Sigmoid colon (tissue), 4 donors: Measurements from ENCODE around the gene KIF12.

Source experiments
- CTCF ChIP-seq, 4 experiments: fragments of 450-650 bp in 3 of 4; fragments of 200-600 bp in 1 of 4; IDR thresholded peaks; one replicate each; pipeline ENCODE4 v1.5.1; 2016 to 2019; ENCODE audit warnings: antibody characterized with exemption in 4 of 4, mild to moderate bottlenecking in 3 of 4, moderate library complexity in 2 of 4
- EP300 ChIP-seq, 4 donors: sonication (generic); formaldehyde crosslinking; IDR thresholded peaks; one replicate each; pipeline ENCODE4 v1.6.1; 2017; ENCODE audit warnings: antibody characterized with exemption in 4 of 4
- POLR2A ChIP-seq, 2 donors: fragments of 450-650 bp; IDR thresholded peaks; one replicate each; pipeline ENCODE4 v1.6.1; 2016; ENCODE audit warnings: antibody characterized with exemption in 2 of 2, mild to moderate bottlenecking in 2 of 2, moderate library complexity in 2 of 2
- POLR2AphosphoS5 ChIP-seq, 4 donors: sonication (generic); formaldehyde crosslinking; IDR thresholded peaks; one replicate each; pipeline ENCODE4 v1.6.1; 2017; ENCODE audit warnings: antibody characterized with exemption in 4 of 4

GRCh38 chr9:114060711-114061110 is 38.4 kb downstream of the KIF12 start:
- TF ChIP-seq CTCF (IDR thresholded peaks at IDR 0.05) = no peak
- TF ChIP-seq POLR2AphosphoS5 (IDR thresholded peaks at IDR 0.05) = no peak
- TF ChIP-seq POLR2A (IDR thresholded peaks at IDR 0.05) = no peak
- TF ChIP-seq EP300 (IDR thresholded peaks at IDR 0.05) = no peak
